Measurements from ENCODE around the gene TKT. TPM values are rescaled to one million over a fixed set of nuclear protein-coding genes. Genes with fewer than 3 reads are reported as not detected.
A peak's percentile ranks its signal among the peaks of the same experiment; 100 is the strongest.

Gene TKT
- total RNA-seq, 2 experiments from 2014 or later: 285 to 287 TPM

GRCh38 chr3:53215816-53216215 is 40.0 kb downstream of the TKT start:
- Mint-ChIP-seq H3K27me3 (no peaks in the 10 kb centered on the region), H3K4me3 (no peak overlapping the region), H3K4me1 (no peaks in the 10 kb centered on the region)

DNA sequence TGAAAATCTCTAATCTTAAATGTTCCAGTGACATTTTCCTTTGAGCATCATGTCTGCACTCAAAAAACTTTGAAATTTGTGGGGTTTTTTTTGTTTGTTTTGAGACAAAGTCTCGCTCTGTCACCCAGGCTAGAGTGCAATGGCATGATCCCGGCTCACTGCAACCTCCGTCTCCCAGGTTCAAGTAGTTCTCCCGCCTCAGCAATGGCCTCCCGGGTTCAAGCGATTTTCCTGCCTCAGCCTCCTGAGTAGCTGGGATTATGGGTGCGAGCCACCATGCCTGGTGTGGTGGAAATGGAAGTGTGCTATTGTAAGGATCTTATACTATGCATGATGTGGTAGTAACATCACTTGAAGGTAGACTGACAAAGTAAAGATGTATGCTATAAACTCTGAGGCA is 42.5 kb downstream of the TKT start:
- Mint-ChIP-seq H3K36me3 (peaks cover 4% of the 10 kb centered on the region), H3K9me3 (peaks cover 3% of the 10 kb centered on the region), H3K27ac (no peak overlapping the region), H3K4me1 (no peaks in the 10 kb centered on the region), H3K4me3 (no peak overlapping the region), H3K27me3 (no peaks in the 10 kb centered on the region)
- DNase-seq: no peak

More at GRCh38 chr3:53215816-53216215, 40.0 kb downstream of the TKT start:
- no peaks in the 10 kb centered on the region for H3K9me3 Mint-ChIP-seq
- no peak for DNase-seq
- H3K36me3 Mint-ChIP-seq: no peaks in the 10 kb centered on the region
- H3K27ac Mint-ChIP-seq: no peak overlapping the region

DNA sequence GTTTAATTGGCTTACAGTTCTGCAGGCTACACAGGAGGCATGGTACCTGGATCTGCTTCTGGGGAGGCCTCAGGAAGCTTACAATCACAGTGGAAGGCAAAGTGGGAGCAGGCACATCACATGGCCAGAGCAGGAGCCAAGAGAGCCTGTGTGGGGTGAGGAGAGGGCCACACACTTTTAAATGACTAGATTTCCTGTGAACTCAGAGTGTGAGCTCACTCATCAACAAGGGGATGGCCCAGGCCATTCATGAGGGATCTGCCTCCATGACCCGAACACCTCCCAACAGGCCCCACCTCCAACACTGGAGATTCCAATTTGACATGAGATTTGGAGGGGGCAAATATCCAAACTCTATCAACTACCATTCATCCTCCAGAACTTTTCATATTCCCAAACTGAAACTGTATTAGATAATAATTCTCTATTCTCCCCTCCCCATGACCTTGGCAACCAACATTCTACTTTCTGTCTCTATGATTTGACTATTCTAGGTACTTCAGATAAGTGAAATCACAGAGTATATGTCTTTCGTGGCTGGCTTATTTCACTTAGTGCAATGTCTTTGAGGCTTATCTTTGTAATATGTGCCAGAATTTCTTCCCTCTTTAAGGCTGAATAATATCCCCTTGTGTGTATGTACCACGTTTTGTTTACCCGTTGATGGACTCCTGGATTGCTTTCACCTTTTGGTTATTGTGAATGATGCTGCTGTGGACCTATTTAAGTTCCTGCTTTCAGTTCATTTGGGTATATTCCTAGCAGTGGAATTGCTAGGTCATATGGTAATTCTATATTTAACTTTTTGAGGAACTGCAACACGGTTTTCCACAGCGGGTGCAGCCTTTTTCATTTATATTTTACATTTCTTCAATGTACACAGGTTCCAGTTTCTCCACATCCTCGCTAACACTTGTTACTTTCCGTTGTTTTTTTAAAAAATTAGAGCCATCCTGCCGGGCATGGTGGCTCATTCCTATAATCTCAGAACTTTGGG is 43.8 kb downstream of the TKT start:
- Mint-ChIP-seq H3K27ac (no peak overlapping the region), H3K27me3 (no peaks in the 10 kb centered on the region), H3K4me3 (no peak overlapping the region), H3K4me1 (no peaks in the 10 kb centered on the region), H3K36me3 (peaks cover 7% of the 10 kb centered on the region), H3K9me3 (peaks cover 9% of the 10 kb centered on the region)
- DNase-seq: no peak

GRCh38 chr3:53202331-53203015 is 53.3 kb downstream of the TKT start:
- Mint-ChIP-seq H3K36me3 (peaks cover 2% of the 10 kb centered on the region), H3K9me3 (peaks cover 6% of the 10 kb centered on the region), H3K4me3 (no peak overlapping the region), H3K4me1 (no peaks in the 10 kb centered on the region), H3K27me3 (no peaks in the 10 kb centered on the region), H3K27ac (no peak overlapping the region)
- DNase-seq: no peak

GRCh38 chr3:53200501-53201498 is 55.0 kb downstream of the TKT start:
- Mint-ChIP-seq H3K27ac (no peak overlapping the region), H3K4me1 (peaks cover 4% of the 10 kb centered on the region), H3K36me3 (no peaks in the 10 kb centered on the region), H3K4me3 (no peak overlapping the region), H3K27me3 (no peaks in the 10 kb centered on the region), H3K9me3 (no peaks in the 10 kb centered on the region)
- no peak for DNase-seq

DNA sequence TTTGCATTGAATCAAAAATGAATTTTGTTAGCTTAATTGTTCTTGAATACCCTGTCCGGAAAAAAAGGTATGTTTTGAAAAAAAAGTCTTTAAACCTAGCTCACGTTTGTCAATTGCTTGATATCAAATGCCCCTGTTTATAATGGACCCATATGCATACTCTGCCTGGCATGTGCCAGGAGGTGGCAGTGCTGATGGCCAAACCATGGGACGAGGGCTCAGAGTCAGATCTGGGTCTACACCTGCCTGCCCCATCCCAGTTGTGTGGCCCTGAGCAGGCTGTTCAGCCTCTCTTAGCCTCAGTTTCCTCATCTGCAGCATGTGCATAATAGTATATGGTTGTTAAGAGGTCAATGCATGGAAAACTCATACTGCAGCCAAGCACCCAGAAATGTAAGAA is 56.0 kb downstream of the TKT start:
- Mint-ChIP-seq H3K4me3 (no peak overlapping the region), H3K36me3 (no peaks in the 10 kb centered on the region), H3K4me1 (peaks cover 5% of the 10 kb centered on the region), H3K9me3 (no peaks in the 10 kb centered on the region), H3K27me3 (peaks cover 6% of the 10 kb centered on the region), H3K27ac (no peak overlapping the region)
- no peak for DNase-seq

- Mint-ChIP-seq H3K27ac (no peak overlapping the region), H3K9me3 (no peaks in the 10 kb centered on the region), H3K27me3 (peaks cover 6% of the 10 kb centered on the region), H3K4me1 (peaks cover 5% of the 10 kb centered on the region), H3K36me3 (no peaks in the 10 kb centered on the region), H3K4me3 (no peak overlapping the region)
- no peak for DNase-seq
Measured at GRCh38 chr3:53198996-53199395, 56.8 kb downstream of the TKT start.

DNA sequence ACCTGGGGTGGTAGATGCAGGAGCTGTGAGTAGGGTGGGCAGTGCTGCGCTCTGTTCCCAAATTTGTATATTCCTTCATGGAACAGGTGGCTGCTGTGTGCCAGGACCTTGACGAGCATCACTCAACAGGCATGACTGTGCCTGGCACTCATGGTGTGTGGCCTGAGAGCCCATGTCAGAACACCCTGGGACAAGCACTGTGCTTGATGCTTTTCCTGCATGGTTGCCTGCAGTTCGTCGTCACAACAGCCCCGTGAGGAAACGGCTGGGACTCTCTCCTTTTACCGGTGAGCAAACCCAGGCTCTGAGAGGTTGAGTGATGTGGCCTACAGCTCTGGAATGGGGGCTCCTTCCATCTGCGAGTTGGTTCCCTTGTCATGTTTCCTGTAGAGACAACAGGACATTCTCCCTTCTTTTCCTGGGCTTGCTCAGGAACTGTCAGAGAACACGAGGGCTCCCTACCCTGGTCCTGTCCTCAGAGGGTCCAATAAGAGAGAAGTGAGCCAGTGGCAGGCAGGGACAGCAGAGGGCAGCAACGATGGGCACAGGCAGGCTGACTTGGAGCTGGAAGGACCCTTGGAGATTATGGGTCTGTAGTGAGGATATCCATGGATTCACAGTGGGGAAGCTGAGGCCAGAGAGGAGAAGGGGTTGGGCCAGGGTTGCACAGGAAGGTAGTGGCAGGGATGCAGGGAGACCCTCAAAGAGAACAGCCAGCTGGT is 57.4 kb downstream of the TKT start:
- Mint-ChIP-seq H3K27ac (no peak overlapping the region), H3K4me3 (peak overlapping the region; percentile 14), H3K4me1 (peaks cover 5% of the 10 kb centered on the region)

DNA sequence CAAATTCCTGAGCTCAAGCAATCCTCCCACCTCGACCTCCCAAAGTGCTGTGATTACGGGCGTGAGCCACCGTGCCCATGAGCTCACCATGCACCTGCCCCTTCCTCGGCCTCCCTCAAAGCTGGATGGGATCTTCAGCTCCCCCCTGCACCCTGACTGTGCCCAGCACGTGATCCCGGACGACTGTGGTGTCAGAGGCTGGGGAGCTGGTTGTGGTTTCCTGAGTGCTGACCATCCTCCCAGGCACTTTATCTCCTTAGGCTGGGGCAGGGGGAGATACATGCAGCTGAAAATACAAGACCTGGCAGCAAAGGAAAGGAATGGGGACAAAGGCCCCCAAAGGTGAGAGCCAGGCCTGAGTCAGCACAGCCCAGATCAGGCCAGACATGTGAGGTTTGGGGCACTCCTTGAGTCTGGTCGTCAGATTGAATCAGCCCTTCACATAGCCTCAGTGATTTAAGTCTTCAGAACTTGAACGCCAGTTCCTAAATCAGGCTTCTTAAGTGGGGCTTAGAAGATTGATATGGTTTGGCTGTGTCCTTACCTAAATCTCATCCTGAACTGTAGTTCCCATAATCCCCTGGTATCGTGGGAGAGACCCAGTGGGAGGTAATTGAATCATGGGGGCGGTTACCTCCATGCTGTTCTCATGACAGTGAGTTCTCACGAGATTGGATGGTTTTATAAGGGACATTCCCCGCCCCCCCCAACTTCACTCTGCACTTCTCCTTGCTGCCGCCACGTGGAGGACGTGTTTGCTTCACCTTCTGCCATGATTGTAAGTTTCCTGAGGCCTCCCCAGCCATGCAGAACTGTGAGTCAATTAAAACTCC is 59.0 kb downstream of the TKT start:
- Mint-ChIP-seq H3K27ac (peak overlapping the region; percentile 15), H3K36me3 (peaks cover 1% of the 10 kb centered on the region)
- peak; percentile 31 for DNase-seq

More for the DNA sequence above, 57.4 kb downstream of the TKT start:
- peaks cover 6% of the 10 kb centered on the region for H3K27me3 Mint-ChIP-seq
- DNase-seq: no peak
- no peaks in the 10 kb centered on the region for H3K9me3 Mint-ChIP-seq
- H3K36me3 Mint-ChIP-seq: no peaks in the 10 kb centered on the region

GRCh38 chr3:53195602-53196574 is 59.9 kb downstream of the TKT start:
- Mint-ChIP-seq H3K4me1 (peaks cover 5% of the 10 kb centered on the region), H3K36me3 (peaks cover 1% of the 10 kb centered on the region), H3K27me3 (peaks cover 6% of the 10 kb centered on the region), H3K4me3 (no peak overlapping the region), H3K9me3 (no peaks in the 10 kb centered on the region), H3K27ac (no peak overlapping the region)
- DNase-seq: peak; percentile 74

More for the DNA sequence above, 59.0 kb downstream of the TKT start:
- Mint-ChIP-seq H3K4me3 (peak overlapping the region; percentile 23), H3K27me3 (peaks cover 6% of the 10 kb centered on the region), H3K9me3 (no peaks in the 10 kb centered on the region), H3K4me1 (peaks cover 5% of the 10 kb centered on the region)

- Mint-ChIP-seq H3K4me1 (peaks cover 5% of the 10 kb centered on the region), H3K4me3 (no peak overlapping the region), H3K9me3 (no peaks in the 10 kb centered on the region), H3K27me3 (peaks cover 6% of the 10 kb centered on the region), H3K36me3 (peaks cover 1% of the 10 kb centered on the region), H3K27ac (no peak overlapping the region)
- DNase-seq: no peak
Measured at GRCh38 chr3:53195066-53195450, 60.8 kb downstream of the TKT start.

DNA sequence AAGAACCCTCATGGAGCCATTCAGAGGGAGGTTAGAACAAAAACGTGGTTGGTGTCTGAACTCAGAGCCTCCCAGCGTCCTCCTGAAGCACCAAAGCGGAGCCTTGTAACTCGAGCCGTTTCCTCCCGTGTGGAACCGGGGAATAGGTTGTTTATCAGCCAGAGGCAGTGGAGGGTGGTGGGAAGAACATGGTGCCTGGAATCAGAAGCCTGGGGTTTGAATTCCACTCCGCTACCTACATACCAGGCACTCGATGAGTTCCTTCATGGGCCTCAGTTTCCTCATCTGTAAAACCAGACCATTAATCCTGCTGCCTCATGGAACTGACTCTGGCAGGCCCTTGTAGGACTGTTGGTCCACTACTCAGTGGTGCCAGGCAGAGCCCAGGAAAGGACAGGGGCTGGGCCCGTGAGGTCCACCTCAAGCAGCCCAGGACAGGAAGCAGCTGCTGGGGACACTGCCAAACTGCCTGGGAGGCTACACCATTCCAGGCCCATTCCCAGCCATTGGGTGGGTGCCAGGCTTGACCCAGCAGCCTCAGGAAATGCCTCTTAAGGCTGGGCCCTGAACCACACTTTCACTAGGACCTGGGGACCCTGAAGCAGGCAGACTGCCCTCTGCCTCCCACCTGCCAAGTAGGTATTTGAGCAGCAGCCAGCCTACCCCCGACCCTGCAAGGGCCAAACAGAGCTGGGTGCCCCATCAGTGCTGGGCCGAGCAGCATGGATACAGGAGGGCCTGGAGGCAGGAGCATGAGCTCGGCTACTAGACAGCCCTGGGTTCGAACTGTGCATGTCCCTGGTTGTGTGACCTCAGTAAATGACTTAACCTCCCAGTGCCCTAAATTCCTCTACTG is 61.4 kb downstream of the TKT start:
- H3K36me3 Mint-ChIP-seq: peaks cover 1% of the 10 kb centered on the region
- H3K9me3 Mint-ChIP-seq: no peaks in the 10 kb centered on the region
- H3K27ac Mint-ChIP-seq: no peak overlapping the region
- peaks cover 5% of the 10 kb centered on the region for H3K4me1 Mint-ChIP-seq
- H3K4me3 Mint-ChIP-seq: no peak overlapping the region
- DNase-seq: no peak
- peaks cover 6% of the 10 kb centered on the region for H3K27me3 Mint-ChIP-seq

Data from activated naive CD8-positive, alpha-beta T cell treated with anti-CD3 and anti-CD28 coated beads for 36 hours (primary cell).